Endothelial cell of umbilical vein (primary cell): ENCODE data around the gene EPB41L2. TPM values are rescaled to one million over a fixed set of nuclear protein-coding genes. Genes with fewer than 3 reads are reported as not detected.

Experiments used
- BruUV-seq: library from RNA; stranded (reverse); fragments of 400-500 nt; replicated peaks from 2 replicates; lab custom pipeline; 2021; lab: Mats Ljungman, UMichigan
- CTCF ChIA-PET: fragments of 300-600, 350-600 bp; sonication (Branson Sonifier 250); formaldehyde crosslinking; loops from one replicate; lab custom pipeline; 2021; ENCODE audit warnings: antibody characterized with exemption, inconsistent platforms; lab: Charles Lee
- POLR2A ChIA-PET: fragments of 300-600, 350-600 bp; sonication (Branson Sonifier 250); formaldehyde crosslinking; loops from one replicate; lab custom pipeline; 2021; ENCODE audit warnings: antibody characterized with exemption, inconsistent platforms; lab: Charles Lee
- DNase-seq: peaks from one replicate; pipeline ENCODE4 v3.0.0-alpha.2; 2011; ENCODE audit warnings: low read depth, low spot score
- FAIRE-seq: peaks from 2 replicates; lab custom pipeline; 2011; peaks lifted over from hg19 to GRCh38; lab: Jason Lieb, UNC
- H2AFZ ChIP-seq: 2 replicates; pipeline ENCODE4 v1.6.0; 2012; ENCODE audit warnings: low read depth, low read length, control low read depth, inconsistent platforms
- H3K27ac ChIP-seq: 2 replicates; pipeline ENCODE4 v1.5.1; 2011; ENCODE audit warnings: low read depth, mild to moderate bottlenecking, control low read depth, low read length, moderate library complexity; ENCODE audit not compliant: insufficient read depth
- H3K27me3 ChIP-seq, 2 experiments: 2 replicates each; pipeline versions ENCODE4 v1.6.0 to v1.6.1; 2011; ENCODE audit warnings: low read length in 2 of 2, mixed read lengths in 1 of 2; ENCODE audit not compliant: control insufficient read depth in 2 of 2, insufficient read depth in 2 of 2
- H3K36me3 ChIP-seq, 2 experiments: 2 replicates in 1 of 2; 3 replicates in 1 of 2; pipeline ENCODE4 v1.5.1; 2011; ENCODE audit warnings: low read length in 2 of 2, mild to moderate bottlenecking in 1 of 2, moderate library complexity in 1 of 2; ENCODE audit not compliant: control insufficient read depth in 2 of 2, insufficient read depth in 2 of 2; ENCODE audit errors: extremely low read depth in 1 of 2
- H3K4me1 ChIP-seq: 3 replicates; pipeline ENCODE4 v1.5.1; 2011; ENCODE audit warnings: mild to moderate bottlenecking, low read length; ENCODE audit not compliant: control insufficient read depth, insufficient read depth; ENCODE audit errors: extremely low read depth
- H3K4me2 ChIP-seq: 2 replicates; pipeline ENCODE4 v1.6.1; 2011; ENCODE audit warnings: low read length, control low read depth, mixed read lengths; ENCODE audit not compliant: insufficient read depth
- H3K4me3 ChIP-seq, 3 experiments: fragments of 200-600 bp in 1 of 3; sonication (generic), shearing (Covaris generic) in 1 of 3; replicated peaks in 1 of 3; 2 replicates each; pipeline ENCODE4 v1.5.1; 2011 to 2016; ENCODE audit warnings: control low read depth in 3 of 3, low read length in 3 of 3, mild to moderate bottlenecking in 2 of 3, inconsistent platforms in 1 of 3, low read depth in 1 of 3, moderate library complexity in 1 of 3; ENCODE audit not compliant: insufficient read depth in 1 of 3
- H3K79me2 ChIP-seq: 2 replicates; pipeline ENCODE4 v1.6.0; 2012; ENCODE audit warnings: low read length, inconsistent platforms; ENCODE audit not compliant: control insufficient read depth, insufficient read depth
- H3K9ac ChIP-seq: replicated peaks from 2 replicates; pipeline ENCODE3; 2011; ENCODE audit warnings: low read length, control low read depth; ENCODE audit not compliant: insufficient read depth; ENCODE audit errors: extremely low read depth
- H3K9me1 ChIP-seq: replicated peaks from 3 replicates; pipeline ENCODE4 v1.6.0; 2011; ENCODE audit warnings: mild to moderate bottlenecking, low read length; ENCODE audit not compliant: control insufficient read depth, insufficient read depth; ENCODE audit errors: extremely low read depth
- H3K9me3 ChIP-seq: replicated peaks from 2 replicates; pipeline ENCODE4 v1.5.1; 2012; ENCODE audit warnings: low read length, inconsistent platforms; ENCODE audit not compliant: control insufficient read depth, insufficient read depth
- H4K20me1 ChIP-seq: replicated peaks from 2 replicates; pipeline ENCODE3; 2011; ENCODE audit warnings: mild to moderate bottlenecking, low read length; ENCODE audit not compliant: control insufficient read depth, insufficient read depth; ENCODE audit errors: extremely low read depth
- CTCF ChIP-seq, 2 donors: IDR thresholded peaks; 1 replicate in 1 of 2; 2 replicates in 1 of 2; pipeline ENCODE4 v1.5.1; 2011; ENCODE audit warnings: low read length in 2 of 2, mild to moderate bottlenecking in 2 of 2, moderate library complexity in 2 of 2, control low read depth in 1 of 2, inconsistent platforms in 1 of 2, low read depth in 1 of 2; ENCODE audit not compliant: insufficient read depth in 1 of 2; ENCODE audit errors: extremely low read depth in 1 of 2
- EZH2 ChIP-seq: IDR thresholded peaks from 2 replicates; pipeline ENCODE4 v1.6.1; 2012; ENCODE audit warnings: borderline replicate concordance, low read depth, mild to moderate bottlenecking, moderate library complexity, low read length, inconsistent platforms; ENCODE audit not compliant: severe bottlenecking
- MYC ChIP-seq: IDR thresholded peaks from one replicate; pipeline ENCODE4 v1.6.1; 2011; ENCODE audit warnings: mild to moderate bottlenecking, low read depth, low read length
- POLR2A ChIP-seq: IDR thresholded peaks from 2 replicates; pipeline ENCODE4 v1.6.1; 2012; ENCODE audit warnings: low read depth, mild to moderate bottlenecking, control low read depth, low read length
- POLR2AphosphoS5 ChIP-seq: IDR thresholded peaks from 2 replicates; pipeline ENCODE4 v1.6.1; 2012; ENCODE audit warnings: low read depth, mild to moderate bottlenecking, control low read depth, low read length, moderate library complexity; ENCODE audit not compliant: insufficient read depth
- dilution Hi-C: fragments of 300-500 bp; cut with MboI; formaldehyde crosslinking; loops from one replicate; pipeline ENCODE4 v1.15.0; 2019; ENCODE audit warnings: low sequenced_read_pairs; ENCODE audit not compliant: extremely low pct_ligation_motif_present
- intact Hi-C: fragments of 100-400 bp; cut with micrococcal nuclease; formaldehyde crosslinking; loops from one replicate; pipeline ENCODE4 v1.10.0; 2022
- polyA plus RNA-seq, 4 experiments: library from polyadenylated mRNA; depleted of rRNA in 3 of 4; stranded (reverse) in 3 of 4; unstranded in 1 of 4; fragments of >200 nt; gene quantifications; 2 replicates each; pipeline versions ENCODE4 v1.2.1 to v1.2.3, GENCODE V29; 2011 to 2012; ENCODE audit warnings: missing spikeins in 1 of 4
- total RNA-seq: library from RNA; stranded (reverse); gene quantifications from 2 replicates; pipeline ENCODE4 v1.2.3, GENCODE V29; 2021

EPB41L2 gene
- total and polyA plus RNA-seq, 2 donors (not counting 3 experiments of a cell fraction or from before 2014, with no cell fraction given) = 26.5 to 87.7 TPM

- FAIRE-seq (no peak), DNase-seq (no peak)
- H3K27me3 ChIP-seq = no peaks in the 10 kb centered on the region
- H3K4me2 ChIP-seq = no peak overlapping the region
- no peaks in the 10 kb centered on the region for H3K9me1 ChIP-seq
- no peaks in the 10 kb centered on the region for H3K9me3 ChIP-seq
- ChIA-PET POLR2A (no interaction called here), CTCF (interaction anchor here (1.1 to 1.4 kb wide), 2 partner anchors 10 to 11 kb away, joined by 3 read pairs; no protein-coding TSS in a partner anchor)
- dilution Hi-C loops (no loop called here), intact Hi-C loops (no loop called here)
- no peaks in the 10 kb centered on the region for H3K79me2 ChIP-seq
- H2AFZ ChIP-seq = no peak overlapping the region
- H3K4me3 ChIP-seq = no peak overlapping the region
- no peak overlapping the region for H3K27ac ChIP-seq
- BruUV-seq = no TSS peak
- no peaks in the 10 kb centered on the region for H3K4me1 ChIP-seq
- TF ChIP-seq POLR2A (no peak), CTCF (IDR thresholded peaks at IDR 0.05; ENCODE audit: extremely low read depth in 1 of 2, insufficient read depth in 1 of 2, low read depth in 1 of 2, low read length in 2 of 2) (no peak)
- H4K20me1 ChIP-seq = no peaks in the 10 kb centered on the region
- H3K9ac ChIP-seq = no peak overlapping the region
- H3K36me3 ChIP-seq = no peaks in the 10 kb centered on the region
Measured at GRCh38 chr6:130824978-130825694, 237.9 kb downstream of the EPB41L2 start.

GRCh38 chr6:130822736-130823135 is 240.3 kb downstream of the EPB41L2 start:
- H3K27ac ChIP-seq = no peak overlapping the region
- TF ChIP-seq MYC = no peak
- no peak for TF ChIP-seq EZH2
- TF ChIP-seq CTCF (IDR thresholded peaks at IDR 0.05; ENCODE audit: extremely low read depth in 1 of 2, insufficient read depth in 1 of 2, low read depth in 1 of 2, low read length in 2 of 2) = no peak
- no peak for TF ChIP-seq POLR2AphosphoS5
- ChIA-PET CTCF (no interaction called here), POLR2A (no interaction called here)
- no peak overlapping the region for H2AFZ ChIP-seq
- FAIRE-seq = no peak
- no peaks in the 10 kb centered on the region for H4K20me1 ChIP-seq
- no peaks in the 10 kb centered on the region for H3K4me1 ChIP-seq
- intact Hi-C loops (no loop called here), dilution Hi-C loops (no loop called here)
- no peak overlapping the region for H3K4me3 ChIP-seq
- no peaks in the 10 kb centered on the region for H3K36me3 ChIP-seq
- no peaks in the 10 kb centered on the region for H3K79me2 ChIP-seq
- no TSS peak for BruUV-seq
- H3K9me3 ChIP-seq = no peaks in the 10 kb centered on the region
- H3K9me1 ChIP-seq = no peaks in the 10 kb centered on the region
- DNase-seq = no peak
- H3K27me3 ChIP-seq = no peaks in the 10 kb centered on the region
- no peak overlapping the region for H3K9ac ChIP-seq
- H3K4me2 ChIP-seq = no peak overlapping the region
